ENCODE data around the gene SERAC1. TPM values are rescaled to one million over a fixed set of nuclear protein-coding genes. Genes with fewer than 3 reads are reported as not detected.

The SERAC1 gene
- total RNA-seq, 4 donors from 2014 or later = 14.9 to 17.6 (median 17.0) TPM

DNA sequence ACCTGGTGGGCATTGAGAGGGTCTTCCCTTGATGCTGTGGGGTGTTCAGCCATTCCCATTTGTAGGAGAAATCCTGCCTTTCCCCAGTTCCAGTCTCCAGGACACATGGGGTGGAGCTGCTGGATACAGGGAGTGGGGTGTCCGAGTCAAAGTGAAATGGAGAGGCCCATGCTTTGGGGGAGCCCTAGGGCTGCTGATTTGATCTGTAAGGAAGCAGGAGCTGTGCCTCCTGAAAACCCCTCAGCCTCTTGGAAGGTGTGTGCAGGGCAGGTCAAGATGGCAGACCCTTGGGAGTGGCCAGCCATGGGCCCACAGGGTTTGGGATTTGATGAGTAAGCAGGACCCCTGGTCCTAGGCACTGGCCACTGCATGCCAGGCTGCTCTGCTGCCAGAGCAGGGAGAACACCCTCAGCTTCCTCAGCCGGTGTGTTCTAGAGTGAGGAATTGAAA is 82.0 kb downstream of the SERAC1 start:
- 48 to 55% methylated on average over 2 of the region's 2 CpGs for WGBS, 2 donors
- TF ChIP-seq, protein P1, sequence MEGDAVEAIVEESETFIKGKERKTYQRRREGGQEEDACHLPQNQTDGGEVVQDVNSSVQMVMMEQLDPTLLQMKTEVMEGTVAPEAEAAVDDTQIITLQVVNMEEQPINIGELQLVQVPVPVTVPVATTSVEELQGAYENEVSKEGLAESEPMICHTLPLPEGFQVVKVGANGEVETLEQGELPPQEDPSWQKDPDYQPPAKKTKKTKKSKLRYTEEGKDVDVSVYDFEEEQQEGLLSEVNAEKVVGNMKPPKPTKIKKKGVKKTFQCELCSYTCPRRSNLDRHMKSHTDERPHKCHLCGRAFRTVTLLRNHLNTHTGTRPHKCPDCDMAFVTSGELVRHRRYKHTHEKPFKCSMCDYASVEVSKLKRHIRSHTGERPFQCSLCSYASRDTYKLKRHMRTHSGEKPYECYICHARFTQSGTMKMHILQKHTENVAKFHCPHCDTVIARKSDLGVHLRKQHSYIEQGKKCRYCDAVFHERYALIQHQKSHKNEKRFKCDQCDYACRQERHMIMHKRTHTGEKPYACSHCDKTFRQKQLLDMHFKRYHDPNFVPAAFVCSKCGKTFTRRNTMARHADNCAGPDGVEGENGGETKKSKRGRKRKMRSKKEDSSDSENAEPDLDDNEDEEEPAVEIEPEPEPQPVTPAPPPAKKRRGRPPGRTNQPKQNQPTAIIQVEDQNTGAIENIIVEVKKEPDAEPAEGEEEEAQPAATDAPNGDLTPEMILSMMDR (IDR thresholded peaks at IDR 0.05) = no peak
- no peak for TF ChIP-seq POLR2A (IDR thresholded peaks at IDR 0.05)
- no peak overlapping the region for H3K4me3 ChIP-seq (replicated peaks in 1 of 3)
- peak overlapping the region; percentile 72 to 94 (median 85) for H3K27ac ChIP-seq
- peaks cover 22% of the 10 kb centered on the region in 2 donors for H3K4me1 ChIP-seq
- DNase-seq = peak in 1 of 2 donors; percentile 69
- intact Hi-C loops (cut with DNase I) = no loop called here
- H3K9me3 ChIP-seq = no peaks in the 10 kb centered on the region
- peaks cover 0 to 2% of the 10 kb centered on the region in 2 donors for H3K36me3 ChIP-seq
- H3K27me3 ChIP-seq = no peaks in the 10 kb centered on the region

DNA sequence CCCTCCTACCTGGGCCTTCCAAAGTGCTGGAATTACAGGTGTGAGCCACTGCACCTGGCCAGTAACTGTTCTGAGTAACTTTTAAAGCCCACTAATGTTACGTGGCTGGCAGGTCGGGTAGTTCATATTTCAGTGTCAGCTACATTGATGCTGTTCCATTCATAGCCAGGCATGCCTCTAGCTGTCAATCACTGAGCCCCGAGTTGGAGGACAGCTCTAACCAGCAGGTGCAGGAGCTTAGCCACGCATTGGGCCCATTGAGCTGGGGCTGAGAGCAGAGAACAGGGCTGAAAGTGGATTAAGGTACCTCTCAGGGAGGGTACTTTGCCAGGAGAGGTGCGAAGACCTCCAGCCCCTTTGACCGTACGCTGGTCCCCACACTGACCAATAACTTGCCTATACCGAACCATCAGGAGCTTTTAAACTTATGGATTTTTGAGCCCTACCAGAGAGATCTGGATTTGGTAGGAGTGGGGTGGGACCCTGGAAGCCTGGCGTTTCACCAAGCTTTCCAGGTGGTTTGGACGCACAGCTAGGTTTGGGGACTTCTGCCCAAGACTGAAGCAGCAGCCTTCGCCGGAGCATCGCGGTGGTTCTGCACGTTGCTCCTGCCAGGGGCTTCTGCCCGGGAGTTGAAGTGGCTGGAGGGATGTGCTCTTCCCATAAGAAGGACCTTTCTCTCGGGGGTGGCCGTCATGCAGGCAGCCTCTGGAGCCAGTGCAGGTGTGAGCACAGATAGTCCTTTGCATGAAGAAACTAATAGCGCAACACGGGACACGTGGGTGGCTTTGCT is 82.6 kb downstream of the SERAC1 start:
- H3K36me3 ChIP-seq = peaks cover 0 to 3% of the 10 kb centered on the region in 2 donors
- TF ChIP-seq, protein P1 (IDR thresholded peaks at IDR 0.05) = no peak
- TF ChIP-seq POLR2A (IDR thresholded peaks at IDR 0.05) = no peak

DNA sequence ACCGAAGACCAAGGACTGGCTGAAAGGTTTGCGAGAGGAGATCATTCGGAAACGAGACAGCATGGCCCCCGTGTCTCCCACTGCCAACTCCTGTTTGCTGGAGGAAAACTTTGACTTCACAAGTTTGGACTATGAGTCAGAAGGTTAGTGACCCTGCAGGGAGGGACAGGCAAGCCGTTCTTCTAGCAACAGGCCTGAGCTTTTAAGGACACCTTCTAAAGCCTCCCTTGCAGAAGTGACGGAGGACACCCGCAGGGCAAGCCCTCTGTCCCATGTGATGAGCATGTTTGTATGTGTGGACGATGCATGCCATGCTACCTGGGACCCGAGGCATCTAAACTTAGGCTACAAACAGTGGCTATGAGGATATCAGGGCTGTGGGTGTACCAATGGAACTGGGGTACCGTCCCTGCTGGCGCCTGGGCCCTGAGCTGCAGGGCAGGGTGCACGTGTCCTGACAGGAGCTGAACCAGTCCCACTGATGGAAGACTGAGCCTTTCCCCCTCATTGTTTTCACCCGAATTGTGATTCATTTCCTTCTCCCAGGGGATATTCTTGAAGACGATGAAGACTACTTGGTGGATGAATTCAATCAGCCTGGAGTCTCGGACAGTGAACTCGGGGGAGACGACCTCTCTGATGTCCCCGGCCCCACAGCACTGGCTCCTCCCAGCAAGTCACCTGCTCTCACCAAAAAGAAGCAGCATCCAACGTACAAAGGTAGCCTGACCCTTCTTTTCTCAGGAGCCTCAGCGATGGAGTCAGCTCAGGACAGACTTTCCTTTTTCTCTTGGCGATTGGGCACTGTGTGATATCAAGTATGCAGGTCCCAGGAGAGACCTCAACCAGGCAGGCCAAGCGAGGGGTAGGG is 84.4 kb downstream of the SERAC1 start:
- intact Hi-C loops (cut with DNase I) = no loop called here
- peaks cover 0 to 3% of the 10 kb centered on the region in 2 donors for H3K36me3 ChIP-seq
- H3K27ac ChIP-seq = no peak overlapping the region
- H3K4me3 ChIP-seq (replicated peaks in 1 of 3) = no peak overlapping the region
- H3K27me3 ChIP-seq = no peaks in the 10 kb centered on the region
- H3K9me3 ChIP-seq = no peaks in the 10 kb centered on the region
- no peak for TF ChIP-seq POLR2A (IDR thresholded peaks at IDR 0.05)
- TF ChIP-seq, protein P1 (IDR thresholded peaks at IDR 0.05) = no peak
- DNase-seq = no peak
- 92 to 96% methylated on average over 19 to 22 of the region's 23 CpGs for WGBS, 2 donors
- peaks cover 22% of the 10 kb centered on the region in 2 donors for H3K4me1 ChIP-seq

More for the DNA sequence above, 82.6 kb downstream of the SERAC1 start:
- Histone ChIP-seq H3K27ac (peak overlapping the region; percentile 72 to 94 (median 85)), H3K4me1 (peaks cover 22% of the 10 kb centered on the region in 2 donors), H3K9me3 (no peaks in the 10 kb centered on the region), H3K4me3 (replicated peaks in 1 of 3) (no peak overlapping the region), H3K27me3 (no peaks in the 10 kb centered on the region)
- intact Hi-C loops (cut with DNase I) = no loop called here
- WGBS, 2 donors = 75 to 87% methylated on average over 20 to 21 of the region's 21 CpGs
- no peak for DNase-seq

DNA sequence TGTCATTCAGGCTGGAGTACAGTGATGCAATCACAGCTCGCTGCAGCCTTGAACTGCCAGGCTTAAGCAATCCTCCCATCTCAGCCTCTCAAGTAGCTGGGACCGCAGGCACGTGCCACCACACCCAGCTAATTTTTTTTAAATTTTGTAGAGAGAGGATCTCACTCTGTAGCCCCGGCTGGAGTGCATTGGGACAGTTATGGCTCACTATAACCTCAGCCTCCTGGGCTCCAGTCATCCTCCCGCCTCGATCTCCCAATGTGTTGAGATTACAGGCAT is 86.5 kb downstream of the SERAC1 start:
- WGBS, 2 donors = 90 to 92% methylated on average over 6 of the region's 6 CpGs
- intact Hi-C loops (cut with DNase I) = no loop called here
- Histone ChIP-seq H3K36me3 (peaks cover 0 to 3% of the 10 kb centered on the region in 2 donors), H3K4me1 (peaks cover 12 to 15% of the 10 kb centered on the region in 2 donors), H3K9me3 (no peaks in the 10 kb centered on the region), H3K27ac (no peak overlapping the region), H3K27me3 (no peaks in the 10 kb centered on the region), H3K4me3 (replicated peaks in 1 of 3) (no peak overlapping the region)
- no peak for DNase-seq
- no peak for TF ChIP-seq POLR2A (IDR thresholded peaks at IDR 0.05)
- TF ChIP-seq, protein P1 (IDR thresholded peaks at IDR 0.05) = no peak
